Skeletal muscle tissue (tissue), 4 donors: Measurements from ENCODE around the gene WSCD1. TPM values are rescaled to one million over a fixed set of nuclear protein-coding genes. Genes with fewer than 3 reads are reported as not detected.

Experiments
- H3K27ac ChIP-seq: one replicate; pipeline ENCODE4 v1.7.0; 2013; ENCODE audit warnings: mild to moderate bottlenecking, low read depth, low read length, inconsistent platforms
- H3K27me3 ChIP-seq, 3 donors: one replicate each; pipeline ENCODE4 v1.7.0; 2013; ENCODE audit warnings: low read length in 3 of 3; ENCODE audit not compliant: control insufficient read depth in 3 of 3, insufficient read depth in 3 of 3
- H3K36me3 ChIP-seq, 3 donors: one replicate each; pipeline ENCODE4 v1.7.0; 2013; ENCODE audit warnings: low read length in 3 of 3; ENCODE audit not compliant: control insufficient read depth in 3 of 3, insufficient read depth in 3 of 3
- H3K4me1 ChIP-seq, 3 donors: one replicate each; pipeline ENCODE4 v1.7.0; 2013; ENCODE audit warnings: low read length in 3 of 3, mild to moderate bottlenecking in 3 of 3; ENCODE audit not compliant: control insufficient read depth in 3 of 3, insufficient read depth in 3 of 3
- H3K4me3 ChIP-seq, 3 donors: one replicate each; pipeline ENCODE4 v1.7.0; 2013; ENCODE audit warnings: low read length in 3 of 3
- H3K9ac ChIP-seq, 3 donors: one replicate each; pipeline ENCODE4 v1.7.0; 2013; ENCODE audit warnings: low read length in 3 of 3, mild to moderate bottlenecking in 3 of 3, moderate library complexity in 2 of 3, low read depth in 1 of 3
- H3K9me3 ChIP-seq, 3 donors: one replicate each; pipeline ENCODE4 v1.7.0; 2013; ENCODE audit warnings: low read length in 3 of 3; ENCODE audit not compliant: control insufficient read depth in 3 of 3
- total RNA-seq: library from RNA; depleted of rRNA; stranded (reverse); fragments of >200 nt; gene quantifications from one replicate; pipeline ENCODE4 v1.2.3, GENCODE V29; 2014
- donor health status: Osteomylitis.

WSCD1 gene
- total RNA-seq, 1 donor from 2014 or later = 33.4 TPM

- H3K27ac ChIP-seq = no peak overlapping the region
- peaks cover 0 to 26% (median 9%) of the 10 kb centered on the region in 3 donors for H3K27me3 ChIP-seq
- H3K9me3 ChIP-seq = no peaks in the 10 kb centered on the region
- no peak overlapping the region for H3K9ac ChIP-seq
- no peaks in the 10 kb centered on the region for H3K36me3 ChIP-seq
- no peak overlapping the region for H3K4me3 ChIP-seq
- no peaks in the 10 kb centered on the region for H3K4me1 ChIP-seq
Observed at GRCh38 chr17:6160232-6160555, 90.0 kb downstream of the WSCD1 start.

- Histone ChIP-seq H3K9me3 (no peaks in the 10 kb centered on the region), H3K27ac (no peak overlapping the region), H3K27me3 (peaks cover 0 to 26% (median 9%) of the 10 kb centered on the region in 3 donors), H3K4me3 (no peak overlapping the region), H3K36me3 (no peaks in the 10 kb centered on the region), H3K4me1 (peaks cover 0 to 5% (median 0%) of the 10 kb centered on the region in 3 donors), H3K9ac (no peak overlapping the region)
Observed at GRCh38 chr17:6160911-6161855, 91.0 kb downstream of the WSCD1 start.

GRCh38 chr17:6162216-6162615, 92.0 kb downstream of the WSCD1 start:
- no peak overlapping the region for H3K27ac ChIP-seq
- H3K9me3 ChIP-seq = no peaks in the 10 kb centered on the region
- no peak overlapping the region for H3K9ac ChIP-seq
- H3K4me1 ChIP-seq = peaks cover 0 to 13% (median 8%) of the 10 kb centered on the region in 3 donors
- no peaks in the 10 kb centered on the region for H3K36me3 ChIP-seq
- H3K4me3 ChIP-seq = no peak overlapping the region
- H3K27me3 ChIP-seq = peaks cover 0 to 26% (median 9%) of the 10 kb centered on the region in 3 donors

GRCh38 chr17:6162892-6163291, 92.7 kb downstream of the WSCD1 start:
- Histone ChIP-seq H3K27me3 (peaks cover 0 to 28% (median 9%) of the 10 kb centered on the region in 3 donors), H3K9ac (no peak overlapping the region), H3K4me1 (peaks cover 0 to 13% (median 8%) of the 10 kb centered on the region in 3 donors), H3K4me3 (no peak overlapping the region), H3K27ac (no peak overlapping the region), H3K9me3 (no peaks in the 10 kb centered on the region), H3K36me3 (no peaks in the 10 kb centered on the region)

- Histone ChIP-seq H3K9ac (no peak overlapping the region), H3K4me1 (peaks cover 0 to 13% (median 8%) of the 10 kb centered on the region in 3 donors), H3K27ac (no peak overlapping the region), H3K4me3 (no peak overlapping the region), H3K27me3 (peaks cover 0 to 29% (median 9%) of the 10 kb centered on the region in 3 donors), H3K36me3 (no peaks in the 10 kb centered on the region), H3K9me3 (no peaks in the 10 kb centered on the region)
Observed at GRCh38 chr17:6163612-6164333, 93.6 kb downstream of the WSCD1 start.

- Histone ChIP-seq H3K27ac (no peak overlapping the region), H3K9me3 (no peaks in the 10 kb centered on the region), H3K36me3 (no peaks in the 10 kb centered on the region), H3K4me1 (peaks cover 0 to 13% (median 8%) of the 10 kb centered on the region in 3 donors), H3K9ac (no peak overlapping the region), H3K27me3 (peaks cover 0 to 23% (median 1%) of the 10 kb centered on the region in 3 donors), H3K4me3 (no peak overlapping the region)
Observed at GRCh38 chr17:6164996-6165395, 94.8 kb downstream of the WSCD1 start.

GRCh38 chr17:6165806-6166205, 95.6 kb downstream of the WSCD1 start:
- Histone ChIP-seq H3K4me1 (peaks cover 0 to 13% (median 8%) of the 10 kb centered on the region in 3 donors), H3K27ac (no peak overlapping the region), H3K36me3 (no peaks in the 10 kb centered on the region), H3K4me3 (no peak overlapping the region), H3K27me3 (peaks cover 0 to 20% (median 0%) of the 10 kb centered on the region in 3 donors), H3K9ac (no peak overlapping the region), H3K9me3 (no peaks in the 10 kb centered on the region)

- Histone ChIP-seq H3K4me1 (peaks cover 0 to 13% (median 8%) of the 10 kb centered on the region in 3 donors), H3K36me3 (no peaks in the 10 kb centered on the region), H3K27me3 (peaks cover 0 to 25% (median 1%) of the 10 kb centered on the region in 3 donors), H3K9me3 (no peaks in the 10 kb centered on the region), H3K9ac (no peak overlapping the region), H3K27ac (no peak overlapping the region), H3K4me3 (no peak overlapping the region)
Observed at GRCh38 chr17:6166492-6167179, 96.5 kb downstream of the WSCD1 start.

GRCh38 chr17:6168296-6168695, 98.1 kb downstream of the WSCD1 start:
- Histone ChIP-seq H3K27me3 (peaks cover 0 to 22% (median 2%) of the 10 kb centered on the region in 3 donors), H3K27ac (no peak overlapping the region), H3K36me3 (no peaks in the 10 kb centered on the region), H3K4me1 (peaks cover 0 to 13% (median 8%) of the 10 kb centered on the region in 3 donors), H3K4me3 (no peak overlapping the region), H3K9ac (no peak overlapping the region), H3K9me3 (no peaks in the 10 kb centered on the region)
